Activated naive CD8-positive, alpha-beta T cell treated with anti-CD3 and anti-CD28 coated beads, Interleukin-2, amount 50 U/mL, for 16 hours (primary cell): ENCODE data around the gene CEACAM8.
"Not testable (repeated sequence)": the region's sequence is repeated elsewhere in the genome, so short reads cannot be mapped to it uniquely, and the experiment has no call there.

ENCODE experiments used
- DNase-seq: peaks from one replicate; pipeline ENCODE4 v3.0.0-alpha.2; 2020; ENCODE audit warnings: low read depth, low spot score

Gene CEACAM8

DNA sequence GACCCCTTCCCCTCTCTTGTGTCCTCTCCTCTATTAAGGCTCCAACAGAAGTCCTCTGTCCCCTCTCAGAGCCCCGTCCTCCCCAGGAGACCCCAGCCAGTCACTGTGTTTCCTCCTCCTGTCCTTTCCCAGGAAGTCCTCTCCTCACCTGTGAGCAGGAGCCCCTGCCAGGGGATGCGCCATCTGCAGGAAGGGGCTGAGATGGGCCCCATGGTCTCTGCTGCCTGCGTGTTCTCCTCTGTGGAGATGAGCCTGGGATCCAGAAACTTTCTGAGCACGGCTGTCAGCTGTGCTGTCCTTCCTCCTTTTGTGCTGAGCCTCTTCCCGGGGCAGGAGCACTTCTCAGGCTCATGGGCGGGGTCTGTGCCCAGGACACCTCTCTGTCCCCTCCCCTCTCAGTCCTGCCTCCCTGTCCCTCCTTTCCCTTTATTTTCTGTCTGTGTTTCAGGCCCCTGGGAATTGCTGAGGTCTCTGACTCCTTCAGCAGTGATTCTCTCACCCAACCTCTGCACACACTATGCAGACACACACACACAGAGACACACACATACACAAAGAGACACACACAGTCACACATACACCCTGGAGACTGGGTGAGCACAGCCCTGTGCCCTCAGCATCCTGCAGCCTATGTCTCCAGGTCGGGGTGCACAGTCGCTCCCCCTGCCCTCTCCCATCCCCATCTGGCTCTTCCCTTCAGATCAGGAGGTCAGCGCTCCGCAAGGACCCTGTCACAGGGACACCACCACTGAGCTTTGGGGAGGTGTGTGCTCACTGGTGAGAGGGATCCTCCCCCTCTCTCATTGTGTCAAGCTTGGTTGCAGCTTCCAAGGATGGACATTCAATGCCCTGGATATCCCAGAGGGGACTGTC lies at the start of gene CEACAM8:
CEACAM8 (minus strand) TSS at position 308 of the 873 bp plus-strand sequence; CDS start at position 212, 96 bp downstream.
- DNase-seq, result no peak

DNA sequence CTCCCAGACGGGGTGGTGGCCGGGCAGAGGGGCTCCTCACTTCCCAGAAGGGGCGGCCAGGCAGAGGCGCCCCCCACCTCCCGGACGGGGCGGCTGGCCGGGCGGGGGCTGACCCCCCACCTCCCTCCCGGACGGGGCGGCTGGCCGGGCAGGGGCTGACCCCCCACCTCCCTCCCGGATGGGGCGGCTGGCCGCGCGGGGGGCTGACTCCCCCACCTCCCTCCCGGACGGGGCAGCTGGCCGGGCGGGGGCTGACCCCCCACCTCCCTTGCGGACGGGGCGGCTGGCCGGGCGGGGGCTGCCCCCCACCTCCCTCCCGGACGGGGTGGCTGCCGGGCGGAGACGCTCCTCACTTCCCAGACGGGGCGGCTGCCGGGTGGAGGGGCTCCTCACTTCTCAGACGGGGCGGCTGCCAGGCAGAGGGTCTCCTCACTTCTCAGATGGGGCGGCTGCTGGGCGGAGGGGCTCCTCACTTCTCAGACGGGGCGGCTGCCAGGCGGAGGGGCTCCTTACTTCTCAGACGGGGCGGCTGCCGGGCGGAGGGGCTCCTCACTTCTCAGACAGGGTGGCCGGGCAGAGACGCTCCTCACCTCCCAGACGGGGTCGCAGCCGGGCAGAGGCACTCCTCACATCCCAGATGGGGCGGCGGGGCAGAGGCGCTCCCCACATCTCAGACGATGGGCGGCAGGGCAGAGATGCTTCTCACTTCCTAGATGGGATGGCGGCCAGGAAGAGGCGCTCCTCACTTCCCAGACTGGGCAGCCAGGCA lies 44.8 kb upstream of the CEACAM8 start:
- not testable (repeated sequence) for DNase-seq

DNA sequence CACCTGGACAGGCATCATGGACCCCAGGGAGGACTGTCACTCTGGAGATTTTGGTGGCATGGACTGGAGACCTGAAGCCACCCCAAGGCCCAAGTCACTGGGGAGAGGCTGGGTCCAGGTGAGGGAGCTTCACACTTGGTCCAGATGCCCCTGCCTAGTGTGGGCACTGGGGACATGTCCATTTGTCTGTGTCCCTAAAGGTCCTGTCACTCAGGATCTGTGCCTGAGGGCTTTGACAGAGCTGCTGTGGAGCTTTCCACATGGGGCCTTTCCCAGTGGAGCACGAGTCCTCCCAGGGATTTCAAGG lies 40.5 kb upstream of the CEACAM8 start:
- DNase-seq, result no peak

DNA sequence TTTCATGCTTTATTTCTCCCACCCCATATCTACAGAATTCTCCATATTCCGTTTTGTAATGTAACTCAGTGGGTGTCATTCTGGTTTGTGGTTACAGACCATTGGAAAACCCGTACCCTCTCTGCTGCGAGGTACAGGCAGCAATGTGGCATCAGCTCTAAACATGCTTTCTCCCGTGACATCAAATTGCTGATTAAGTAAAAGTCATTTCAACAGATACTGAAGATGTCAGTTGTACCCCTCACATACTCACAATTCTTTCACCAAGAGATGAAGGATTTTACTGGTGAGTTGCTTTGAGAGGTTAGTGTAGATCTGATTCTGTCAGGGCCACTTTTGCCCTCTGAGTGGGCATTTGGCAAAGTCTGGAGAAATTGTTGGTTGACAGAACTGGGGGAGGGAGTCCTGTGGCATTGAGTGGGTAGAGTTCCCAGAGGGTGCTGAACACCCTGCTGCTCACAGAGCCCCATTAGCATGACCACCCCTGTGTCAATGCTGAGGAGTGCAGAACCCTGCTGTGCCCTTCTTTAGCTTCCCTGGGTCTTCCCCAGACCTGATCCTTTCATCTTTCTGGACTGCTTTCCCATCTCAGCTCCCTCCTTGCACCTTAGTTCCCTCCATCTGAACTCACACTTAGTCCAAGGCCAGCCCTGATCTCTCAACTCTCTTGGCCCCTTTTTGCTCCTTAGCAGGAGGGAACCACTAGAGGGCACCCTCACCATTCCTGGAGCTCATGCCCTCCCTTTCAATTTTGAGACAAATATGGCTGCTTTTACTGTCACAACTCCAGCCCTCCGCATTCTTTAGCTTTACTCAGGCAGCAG lies 39.9 kb upstream of the CEACAM8 start:
- DNase-seq, result no peak

DNA sequence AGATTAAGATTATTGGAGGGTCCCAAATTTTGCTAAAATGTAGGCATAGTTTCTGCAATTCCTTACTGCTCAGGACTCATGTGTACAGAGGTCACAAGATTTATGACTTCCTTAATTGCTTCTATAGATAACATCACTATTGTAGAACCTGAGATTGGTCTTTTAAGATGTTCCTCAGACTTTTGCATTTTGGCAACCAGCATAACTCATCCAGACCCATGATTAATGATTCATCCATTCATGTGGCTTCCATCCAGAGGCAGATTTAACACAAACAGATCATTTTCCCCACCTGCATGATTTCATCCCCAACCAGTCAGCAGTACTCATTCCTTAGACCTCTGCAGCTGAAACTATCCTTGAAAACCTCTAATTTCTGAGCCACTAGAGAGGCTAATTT lies 34.5 kb upstream of the CEACAM8 start:
- no peak for DNase-seq

DNA sequence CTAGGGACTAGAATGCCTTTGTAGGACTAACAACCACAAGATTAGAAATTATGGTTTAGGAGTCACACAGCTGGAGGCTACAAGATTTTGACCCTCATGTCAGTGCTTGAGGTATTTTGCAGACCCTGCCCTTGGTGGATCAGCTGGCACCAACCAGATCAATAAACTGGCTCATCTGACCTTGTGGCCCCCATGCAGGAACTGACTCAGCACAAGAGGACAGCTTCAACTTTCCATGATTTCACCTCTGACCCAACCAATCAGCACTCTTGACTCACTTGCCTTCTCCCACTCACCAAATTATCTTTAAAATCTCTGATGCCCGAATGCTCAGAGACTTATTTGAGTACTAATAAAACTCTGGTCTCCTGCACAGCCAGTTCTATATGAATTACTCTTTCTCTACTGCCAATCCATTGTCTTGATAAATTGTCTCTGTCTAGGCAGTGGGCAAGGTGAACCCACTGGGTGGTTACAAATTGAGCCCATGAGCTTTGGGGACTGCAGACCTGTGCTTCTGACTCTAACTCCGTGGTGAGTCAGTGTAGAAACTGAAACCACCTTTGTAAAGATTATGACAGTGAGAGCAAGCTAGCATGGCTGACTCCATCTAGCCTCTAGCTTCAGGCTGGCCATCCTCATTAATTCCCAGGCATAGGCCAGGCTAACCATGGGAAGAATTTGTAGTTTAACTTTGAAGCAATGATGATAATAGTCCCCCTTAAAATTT lies 33.9 kb upstream of the CEACAM8 start:
- DNase-seq, result no peak

DNA sequence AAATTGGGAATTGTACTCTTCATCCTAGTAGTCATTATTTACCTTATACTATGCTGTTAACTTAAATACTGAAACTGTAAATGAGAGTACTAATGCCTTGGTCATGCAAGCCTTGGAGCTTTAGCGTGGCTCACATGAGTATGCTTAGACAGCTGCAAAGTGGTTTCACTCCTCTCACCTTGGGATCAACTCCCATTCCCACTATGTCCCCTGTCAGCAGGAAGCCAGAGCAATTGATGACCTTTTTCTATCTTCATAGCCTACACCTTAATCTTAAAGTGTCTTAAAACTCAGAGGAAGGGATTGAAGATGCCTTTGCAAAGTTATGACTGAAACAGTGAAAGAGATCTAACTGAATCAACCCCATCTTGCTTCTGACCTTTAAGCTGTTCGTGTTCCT lies 33.2 kb upstream of the CEACAM8 start:
- no peak for DNase-seq

DNA sequence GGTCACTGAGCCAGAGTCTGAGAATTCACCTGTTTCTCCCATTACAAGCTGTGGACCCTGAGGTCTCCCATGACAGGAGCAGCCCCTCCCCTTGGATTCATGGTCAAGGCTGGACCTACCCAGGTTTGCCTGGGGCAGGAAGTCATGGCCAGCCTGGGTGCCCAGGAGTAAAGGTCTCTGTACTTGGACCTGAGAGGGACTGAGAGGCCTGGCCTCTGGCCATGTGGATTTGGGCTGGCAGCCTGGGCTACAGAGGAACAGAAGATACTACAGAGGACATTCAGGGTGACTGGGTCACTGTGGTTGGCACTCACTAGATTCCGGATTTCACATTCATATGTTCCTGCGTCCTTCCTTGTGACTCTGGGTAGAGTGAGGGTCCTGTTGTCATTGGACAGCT lies 31.5 kb upstream of the CEACAM8 start:
- no peak for DNase-seq

DNA sequence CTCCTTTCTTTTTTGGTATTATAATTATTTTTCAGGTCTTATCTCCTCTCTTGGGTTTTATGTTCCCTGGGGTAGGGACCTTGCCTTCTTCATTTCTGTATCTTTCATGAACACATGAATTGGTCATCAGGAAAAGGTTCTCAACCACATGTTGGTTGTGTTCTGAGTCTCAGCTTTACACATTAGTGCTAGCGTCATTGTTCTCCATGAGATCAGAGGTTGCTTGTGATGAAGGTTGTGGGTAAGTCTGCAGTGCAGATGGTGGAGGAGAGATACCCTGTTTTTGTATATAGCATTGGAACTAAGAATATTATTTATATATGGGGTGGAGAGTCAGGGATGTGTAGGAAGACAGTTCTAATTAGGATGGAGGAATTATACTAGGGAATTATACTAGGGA lies 24.5 kb upstream of the CEACAM8 start:
- DNase-seq, result no peak

DNA sequence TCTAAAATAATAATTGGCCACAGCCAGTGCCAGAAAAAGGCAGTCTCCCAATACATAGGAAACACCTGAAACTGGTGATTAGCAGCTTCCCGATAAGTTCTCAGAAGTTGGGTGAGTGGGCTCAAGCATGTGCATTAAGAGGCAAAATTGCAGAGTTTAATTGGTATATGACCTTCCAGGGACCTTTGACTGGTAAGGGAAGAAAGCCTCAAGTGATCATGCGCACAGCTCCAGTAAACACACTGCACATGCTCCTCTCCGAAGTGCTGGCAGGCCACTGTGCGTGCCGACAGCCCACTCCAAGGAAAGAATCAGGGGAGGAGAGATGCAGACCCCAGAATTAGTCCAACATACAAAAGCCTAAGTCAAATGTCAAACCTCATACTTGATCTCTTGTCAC lies 18.9 kb upstream of the CEACAM8 start:
- DNase-seq, result no peak

DNA sequence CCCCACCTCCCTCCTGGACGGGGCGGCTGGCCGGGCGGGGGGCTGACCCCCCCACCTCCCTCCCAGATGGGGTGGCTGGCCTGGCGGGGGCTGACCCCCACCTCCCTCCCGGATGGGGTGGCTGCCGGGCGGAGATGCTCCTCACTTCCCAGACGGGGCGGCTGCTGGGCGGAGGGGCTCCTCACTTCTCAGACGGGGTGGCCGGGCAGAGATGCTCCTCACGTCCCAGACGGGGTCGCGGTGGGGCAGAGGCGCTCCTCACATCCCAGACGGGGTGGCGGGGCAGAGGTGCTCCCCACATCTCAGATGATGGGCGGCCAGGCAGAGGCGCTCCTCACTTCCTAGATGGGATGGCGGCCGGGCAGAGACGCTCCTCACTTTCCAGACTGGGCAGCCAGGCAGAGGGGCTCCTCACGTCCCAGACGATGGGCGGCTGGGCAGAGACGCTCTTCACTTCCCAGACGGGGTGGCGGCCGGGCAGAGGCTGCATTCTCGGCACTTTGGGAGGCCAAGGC lies 15.7 kb upstream of the CEACAM8 start:
- DNase-seq, result not testable (repeated sequence)

DNA sequence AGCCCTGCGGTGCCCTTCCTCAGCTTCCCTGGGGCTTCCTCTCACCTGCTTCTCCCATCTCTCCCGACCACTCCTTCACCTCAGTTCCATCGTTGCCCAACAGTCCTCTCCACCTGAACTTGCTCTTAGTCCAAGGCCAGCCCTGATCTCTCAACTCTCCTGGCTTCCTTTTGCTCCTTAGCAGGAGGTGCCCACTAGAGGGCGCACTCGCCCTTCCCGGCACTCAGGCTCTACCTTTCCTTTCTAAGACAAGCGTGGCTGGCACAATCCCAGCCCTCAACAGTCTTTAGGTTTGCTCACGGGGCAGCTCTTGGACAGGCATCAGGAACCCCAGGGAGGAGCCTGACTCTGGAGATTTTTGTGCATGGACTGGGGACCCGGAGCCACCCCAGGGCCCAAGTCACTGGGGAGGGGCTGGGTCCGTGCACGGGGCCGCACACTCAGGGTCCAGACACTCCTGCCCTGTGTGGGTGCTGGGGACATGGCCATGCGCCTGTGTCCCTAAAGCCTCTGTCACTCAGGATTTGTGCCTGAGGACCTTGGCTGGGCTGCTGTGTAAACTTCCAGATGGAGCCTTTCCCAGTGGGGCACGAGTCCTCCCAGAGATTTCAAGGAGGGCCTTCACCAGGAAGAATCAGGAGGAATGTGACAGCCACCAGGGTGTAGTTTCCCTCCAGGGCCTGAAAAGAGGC lies 12.1 kb upstream of the CEACAM8 start:
- no peak for DNase-seq

DNA sequence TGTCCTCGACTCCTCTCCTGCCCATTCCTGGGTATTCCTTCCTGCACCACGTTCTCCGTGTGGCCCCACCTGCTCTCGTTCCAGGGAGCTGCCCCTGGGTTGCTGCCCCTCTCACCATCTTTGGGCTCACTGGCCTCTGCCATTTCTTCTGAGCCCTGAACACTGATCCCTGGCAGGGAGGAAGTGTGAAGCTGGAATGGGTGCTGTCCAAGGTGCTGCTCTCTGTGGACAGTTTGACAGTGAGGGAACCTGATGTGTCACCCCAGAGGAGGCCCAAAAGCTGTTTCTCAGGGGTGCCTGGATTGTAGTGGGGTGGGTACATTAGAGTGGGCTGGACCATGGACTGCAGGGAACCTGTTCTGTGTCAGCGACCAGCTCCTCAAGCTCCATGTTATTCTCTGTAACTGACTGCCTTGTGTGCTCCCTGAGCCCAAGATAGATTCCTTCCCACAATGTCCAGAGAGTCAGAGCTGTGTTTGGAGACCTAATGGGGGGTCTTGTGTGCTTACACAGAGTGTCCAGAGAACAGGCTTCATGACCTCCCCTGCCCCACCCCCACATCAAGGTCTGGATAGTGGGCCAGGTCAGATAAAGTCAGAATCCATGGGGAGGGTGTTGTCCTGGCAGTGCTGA lies 7.2 kb upstream of the CEACAM8 start:
- DNase-seq, result no peak

DNA sequence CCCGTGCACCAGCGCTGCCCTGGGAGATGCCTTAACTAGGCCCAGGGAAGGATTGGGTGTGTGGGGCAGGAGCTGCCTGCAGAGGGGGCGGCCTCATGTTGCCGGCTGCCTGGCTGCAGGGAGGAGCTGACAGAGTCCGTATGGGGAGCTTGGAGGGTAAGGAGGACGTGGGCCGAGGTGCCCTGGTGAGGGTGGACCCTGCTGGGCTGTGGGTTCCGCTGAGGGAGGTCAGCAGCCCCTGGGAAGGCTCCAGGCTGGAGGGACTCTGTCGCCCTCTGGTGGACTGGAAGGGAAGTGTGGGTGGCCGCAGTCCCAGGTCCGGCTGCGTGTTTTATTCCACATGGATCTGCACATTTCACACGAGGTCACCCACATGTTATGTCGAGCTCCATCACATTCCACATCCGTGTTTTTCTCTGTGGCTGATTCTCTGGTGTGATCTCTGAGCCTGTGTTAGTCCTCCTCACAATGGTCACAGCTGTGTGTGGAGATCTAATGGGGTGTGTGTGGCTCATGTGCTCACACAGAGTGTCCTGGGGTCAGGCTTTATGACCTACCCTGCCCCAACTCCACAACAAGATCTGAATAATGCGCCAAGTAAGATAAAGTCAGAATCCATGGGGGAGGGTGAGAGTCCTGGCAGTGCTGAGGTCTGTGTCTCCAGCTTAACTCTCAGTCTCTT lies 1.8 kb upstream of the CEACAM8 start:
- no peak for DNase-seq

DNA sequence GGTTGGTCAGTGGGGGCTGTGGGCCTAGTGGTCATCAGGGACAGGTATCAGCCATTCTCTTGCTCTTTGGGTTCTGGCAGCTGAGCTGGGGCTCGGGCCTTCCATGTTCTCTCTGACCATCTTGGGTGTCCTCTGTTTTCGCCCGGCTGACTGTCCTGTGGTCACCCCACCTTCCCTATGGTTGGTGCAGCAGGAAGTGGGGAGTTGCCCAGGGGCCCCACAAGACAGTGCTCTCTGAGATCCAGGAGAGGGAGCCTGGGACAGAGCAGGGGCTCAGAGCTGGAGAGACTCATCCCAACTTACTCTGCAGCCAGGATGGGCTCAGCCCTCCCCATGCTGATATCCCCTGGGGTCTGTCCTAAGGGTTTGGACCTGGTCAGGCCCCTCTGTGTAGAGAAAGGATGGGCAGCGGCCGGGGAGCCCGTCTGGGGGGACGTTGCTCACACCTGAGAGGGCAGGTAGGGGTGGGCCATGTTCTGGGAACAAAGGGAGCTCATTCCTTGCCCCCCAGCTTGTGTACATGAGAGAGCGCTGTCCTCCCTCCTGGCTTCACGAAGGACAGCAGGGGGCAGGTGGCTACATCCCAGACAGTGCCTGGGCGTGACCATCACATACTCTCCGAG lies 937 bp upstream of the CEACAM8 start:
- DNase-seq, result no peak

DNA sequence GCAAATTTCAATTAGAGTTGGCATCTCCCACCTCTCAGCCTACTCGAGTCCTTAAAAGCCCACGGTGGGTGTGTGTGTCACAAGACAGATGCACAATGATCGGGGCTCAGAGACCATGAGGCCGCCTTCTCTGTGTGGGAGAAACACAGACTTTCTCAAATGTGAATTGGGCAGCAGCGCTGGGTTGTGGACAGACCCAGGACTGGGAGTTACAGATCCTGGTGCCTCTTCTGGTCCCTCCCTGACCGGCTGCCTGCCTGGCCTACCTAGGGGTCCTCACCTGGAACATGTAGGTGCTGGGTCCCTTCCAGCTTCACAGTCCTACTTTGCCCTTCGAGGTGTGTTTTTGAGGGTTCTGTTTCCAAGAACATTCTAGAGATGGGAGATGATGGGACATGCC lies 4.9 kb downstream of the CEACAM8 start:
- DNase-seq, result no peak

DNA sequence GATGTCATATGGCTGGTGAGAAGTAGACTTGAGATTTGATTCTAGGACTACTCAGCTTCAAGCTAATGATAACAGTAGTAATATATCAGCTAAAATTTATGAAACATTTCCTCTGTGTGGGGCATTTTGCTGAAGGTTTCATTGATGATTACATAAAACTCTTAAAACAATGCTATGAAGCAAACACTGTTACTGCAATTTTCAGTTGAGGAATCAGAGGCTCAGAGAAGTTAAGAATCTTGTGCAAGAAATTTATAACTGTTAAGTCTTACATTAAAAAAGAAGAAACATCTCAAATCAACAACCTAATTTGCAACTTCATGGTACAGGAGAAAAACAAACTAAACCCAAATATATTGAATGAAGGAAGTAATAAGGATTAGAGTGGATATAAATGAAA lies 10.3 kb downstream of the CEACAM8 start:
- DNase-seq, result no peak

DNA sequence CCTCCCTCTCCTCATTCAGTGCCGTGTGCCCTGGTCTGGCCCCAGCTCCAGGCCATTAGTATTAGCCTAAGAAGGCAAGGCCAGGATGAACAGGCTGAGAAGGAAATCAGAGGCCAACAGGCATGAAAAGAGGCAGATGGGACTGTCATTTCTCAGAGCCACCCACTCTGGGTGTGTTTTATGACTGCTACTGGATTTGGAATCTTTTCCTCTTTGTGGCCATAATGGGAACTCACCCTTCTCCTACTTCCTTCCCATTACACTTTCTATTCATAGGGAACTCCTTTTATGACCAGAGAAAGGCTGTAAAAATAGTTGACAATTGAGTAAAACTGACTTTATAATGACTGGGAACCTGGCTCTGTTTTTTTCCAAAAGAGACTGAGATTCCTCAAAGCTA lies 17.7 kb downstream of the CEACAM8 start:
- DNase-seq, result no peak

DNA sequence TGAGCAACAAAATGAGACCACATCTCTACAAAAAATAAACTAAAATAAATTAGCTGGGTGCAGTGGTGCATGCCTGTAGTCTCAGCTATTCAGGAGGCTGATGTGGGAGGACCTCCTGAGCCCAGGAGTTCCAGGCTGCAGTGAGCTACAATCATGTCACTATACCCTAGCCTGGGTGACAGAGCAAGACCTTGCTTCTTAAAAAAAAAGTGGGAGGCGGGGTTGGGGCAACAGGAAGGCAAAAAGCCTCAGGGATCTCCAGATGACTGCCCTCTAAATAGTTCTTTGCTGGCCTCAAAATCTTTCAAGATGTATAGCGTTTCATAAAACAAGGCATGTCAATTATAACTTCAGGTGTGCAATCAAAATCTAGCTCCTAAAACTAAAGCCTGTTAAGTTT lies 18.5 kb downstream of the CEACAM8 start:
- no peak for DNase-seq
